GM18868 (cell line): ENCODE measurements around the gene ZNF300.
"Not testable (repeated sequence)": the region's sequence is repeated elsewhere in the genome, so short reads cannot be mapped to it uniquely, and the experiment has no call there.

Experiments
- ATAC-seq: cut with Tn5 transposase; IDR thresholded peaks from one replicate; pipeline ENCODE4 v1.9.1; 2021; ENCODE audit warnings: mild to moderate bottlenecking, moderate library complexity; ENCODE audit not compliant: unreplicated experiment

ZNF300 gene

GRCh38 chr5:150904479-150905311, at the start of gene ZNF300:
TSS of gene ZNF300 (minus strand) at chr5:150904980. CDS start at chr5:150903155, 1,825 bp downstream.
- ATAC-seq, result no peak

GRCh38 chr5:150948539-150948938, 43.8 kb upstream of the ZNF300 start:
- no peak for ATAC-seq

GRCh38 chr5:150946351-150946905, 41.6 kb upstream of the ZNF300 start:
- ATAC-seq, result no peak

GRCh38 chr5:150945947-150946346, 41.2 kb upstream of the ZNF300 start:
- ATAC-seq, result no peak

GRCh38 chr5:150945486-150945885, 40.7 kb upstream of the ZNF300 start:
- ATAC-seq, result no peak

GRCh38 chr5:150931368-150931965, 26.7 kb upstream of the ZNF300 start:
- ATAC-seq, result no peak

GRCh38 chr5:150918613-150919012, 13.8 kb upstream of the ZNF300 start:
- no peak for ATAC-seq

GRCh38 chr5:150912312-150912814, 7.6 kb upstream of the ZNF300 start:
- no peak for ATAC-seq

- ATAC-seq, result no peak
These were observed 518 bp upstream of the ZNF300 start for GRCh38 chr5:150905312-150905683.

- no peak for ATAC-seq
These were observed 3.3 kb downstream of the ZNF300 start for GRCh38 chr5:150901446-150901845.

GRCh38 chr5:150895431-150896428, 9.1 kb downstream of the ZNF300 start:
- ATAC-seq, result no peak

GRCh38 chr5:150879358-150879757, 25.4 kb downstream of the ZNF300 start:
- ATAC-seq, result no peak

GRCh38 chr5:150862070-150862469, 42.7 kb downstream of the ZNF300 start:
- ATAC-seq, result no peak

GRCh38 chr5:150860246-150860821, 44.4 kb downstream of the ZNF300 start:
- no peak for ATAC-seq

GRCh38 chr5:150856700-150857099, 48.1 kb downstream of the ZNF300 start:
- ATAC-seq, result not testable (repeated sequence)

- peak; percentile 87 for ATAC-seq
These were observed 51.2 kb downstream of the ZNF300 start for GRCh38 chr5:150853561-150853960.

- ATAC-seq, result no peak
These were observed 53.7 kb downstream of the ZNF300 start for GRCh38 chr5:150851039-150851438.

- no peak for ATAC-seq
These were observed 56.5 kb downstream of the ZNF300 start for GRCh38 chr5:150848271-150848670.

GRCh38 chr5:150847334-150847695, 57.5 kb downstream of the ZNF300 start:
- ATAC-seq, result no peak

- ATAC-seq, result peak; percentile 97
These were observed 58.0 kb downstream of the ZNF300 start for GRCh38 chr5:150846654-150847333.
